GM13977 (cell line): ENCODE measurements around the gene KCNIP3.

Experiments used
- DNase-seq: peaks from one replicate; pipeline ENCODE4 v3.0.0; 2012; ENCODE audit warnings: low spot score
- CTCF ChIP-seq: IDR thresholded peaks from 2 replicates; pipeline ENCODE4 v1.5.1; 2012; ENCODE audit warnings: mild to moderate bottlenecking, control low read depth; ENCODE audit not compliant: insufficient read depth; ENCODE audit errors: extremely low read depth, missing control alignments
- in situ Hi-C: fragments of 300-500 bp; cut with MboI; formaldehyde crosslinking; loops from one replicate; pipeline ENCODE4 v1.12.0; 2022; ENCODE audit warnings: low sequenced_read_pairs, low pct_unique_long_range_greater_than_20kb, mixed read lengths, inconsistent platforms; ENCODE audit not compliant: unreplicated experiment

KCNIP3 gene

DNA sequence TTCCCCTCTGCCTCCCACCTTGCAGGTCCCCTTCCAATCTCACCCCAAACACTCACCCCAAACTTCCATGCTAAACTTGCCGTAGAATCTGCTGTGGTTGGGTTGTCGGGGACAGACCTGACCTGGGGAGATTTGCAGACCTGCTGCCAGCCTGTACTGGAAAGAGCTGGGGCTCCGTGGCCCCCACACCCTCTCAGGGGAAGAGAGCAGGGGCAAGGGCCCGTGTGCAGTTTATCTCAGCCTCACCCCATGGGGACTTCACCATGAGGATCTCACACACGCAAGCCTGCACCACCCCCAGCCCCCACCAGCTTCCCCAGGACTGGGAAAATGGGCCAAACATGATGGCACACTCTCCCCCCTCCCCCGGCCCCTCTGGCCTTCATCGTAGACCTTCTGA is 30.7 kb downstream of the KCNIP3 start:
- TF ChIP-seq CTCF = no peak
- DNase-seq = no peak
- in situ Hi-C loops = no loop called here

DNA sequence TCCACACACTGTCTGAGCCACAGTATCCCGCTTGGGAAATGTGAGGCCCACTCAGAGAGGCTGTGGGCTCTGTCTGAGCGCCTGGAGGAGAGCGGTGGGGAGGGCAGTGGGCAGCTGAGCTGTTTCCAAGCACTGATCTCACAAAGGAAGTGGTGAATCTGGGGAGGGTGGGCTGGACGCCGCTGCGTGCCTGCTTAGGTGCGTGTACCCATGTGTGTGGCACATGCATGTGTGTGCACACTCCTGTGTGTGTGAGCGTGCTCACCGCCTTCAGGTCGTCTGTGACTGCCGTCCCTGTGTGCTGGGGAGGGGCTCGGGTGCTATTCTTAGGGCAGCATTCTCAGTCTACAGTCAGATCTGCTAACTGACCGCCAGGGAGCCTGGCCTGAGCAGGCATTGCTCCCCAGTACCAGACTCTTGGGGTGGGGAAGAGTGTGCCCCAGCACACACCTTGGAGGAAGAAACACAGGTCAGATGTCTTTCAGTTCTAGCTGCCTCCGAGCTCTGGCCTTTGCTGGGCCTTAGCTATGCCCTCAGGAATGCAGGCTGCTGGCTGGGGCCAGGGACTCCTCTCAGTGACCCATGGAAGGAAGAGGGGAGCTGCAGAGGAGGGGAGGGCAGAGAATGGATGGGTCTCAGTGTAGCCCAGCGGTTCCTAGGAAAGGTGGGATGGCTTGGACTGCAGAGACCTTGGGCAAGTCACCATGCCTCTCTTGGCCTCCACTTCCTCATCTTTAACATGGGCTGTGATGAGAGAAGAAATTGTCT is 31.4 kb downstream of the KCNIP3 start:
- in situ Hi-C loops = no loop called here
- no peak for TF ChIP-seq CTCF
- no peak for DNase-seq

DNA sequence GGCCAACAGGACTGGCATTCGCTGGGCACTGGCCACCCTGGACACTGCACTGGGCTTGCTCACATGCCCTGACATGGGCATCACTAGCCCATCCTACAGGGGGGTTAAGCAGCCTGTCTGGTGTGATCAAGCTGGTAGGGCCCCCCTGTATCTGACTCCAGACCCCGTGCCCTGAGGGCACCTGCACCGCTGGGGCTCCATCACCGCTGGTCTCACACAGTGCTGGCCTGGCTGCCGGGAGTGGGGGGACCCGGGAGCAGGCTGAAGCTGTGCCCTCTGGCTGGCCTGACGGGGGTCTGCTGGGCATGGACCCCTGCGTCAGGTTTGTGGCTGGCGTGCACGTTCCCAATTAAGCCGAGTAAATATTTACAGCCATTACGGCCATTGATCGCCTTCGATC is 32.3 kb downstream of the KCNIP3 start:
- DNase-seq = no peak
- in situ Hi-C loops = no loop called here
- no peak for TF ChIP-seq CTCF

- TF ChIP-seq CTCF = no peak
- in situ Hi-C loops = no loop called here
- DNase-seq = no peak
These were observed 33.0 kb downstream of the KCNIP3 start for GRCh38 chr2:95329891-95330793.

DNA sequence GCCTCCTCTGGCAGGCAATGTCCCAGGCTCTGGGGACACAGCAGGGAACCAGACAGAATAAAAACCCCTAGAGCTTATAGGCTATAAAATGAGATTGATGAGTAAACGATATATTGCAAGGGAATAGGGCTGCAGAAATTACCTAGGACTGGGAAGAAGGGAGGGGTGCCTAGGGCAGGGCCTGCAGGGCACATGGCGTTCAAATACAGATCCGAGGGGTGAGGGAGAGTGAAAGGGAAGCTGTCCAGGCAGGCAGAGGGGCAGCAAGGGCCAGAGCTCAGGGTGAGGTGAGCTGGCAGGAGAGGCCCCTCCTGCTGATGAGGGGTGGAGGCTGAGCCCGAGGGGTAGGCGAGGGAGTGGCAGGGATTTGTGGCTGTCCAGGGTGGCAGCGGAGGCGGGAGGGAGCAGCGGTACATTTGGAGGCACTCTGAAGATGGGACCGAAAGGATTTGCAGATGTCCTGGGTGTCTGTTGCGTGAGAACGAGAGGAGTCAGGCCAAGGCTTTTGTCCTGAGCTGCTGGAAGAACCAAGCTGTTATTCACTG is 33.7 kb downstream of the KCNIP3 start:
- no peak for DNase-seq
- TF ChIP-seq CTCF = no peak
- in situ Hi-C loops = no loop called here

GRCh38 chr2:95331606-95332005 is 34.5 kb downstream of the KCNIP3 start:
- TF ChIP-seq CTCF = no peak
- no peak for DNase-seq
- in situ Hi-C loops = no loop called here
